Stomach (tissue), 4 donors: ENCODE results near the gene SCAMP1.

Experiments
- EP300 ChIP-seq: sonication (generic); formaldehyde crosslinking; IDR thresholded peaks from one replicate; pipeline ENCODE4 v1.6.1; 2017; ENCODE audit warnings: antibody characterized with exemption
- POLR2A ChIP-seq, 4 donors: fragments of 450-650 bp; IDR thresholded peaks; one replicate each; pipeline ENCODE4 v1.6.1; 2016; ENCODE audit warnings: antibody characterized with exemption in 4 of 4, control low read depth in 2 of 4, mild to moderate bottlenecking in 1 of 4, moderate library complexity in 1 of 4
- POLR2AphosphoS5 ChIP-seq, 3 donors: sonication (generic); formaldehyde crosslinking; IDR thresholded peaks; one replicate each; pipeline ENCODE4 v1.6.1; 2016; ENCODE audit warnings: antibody characterized with exemption in 3 of 3
- TF ChIP-seq, protein P1 (sequence below), 7 experiments: fragments of 450-650 bp in 4 of 7; fragments of 200-600 bp in 3 of 7; sonication (generic) in 3 of 7; IDR thresholded peaks; one replicate each; pipeline ENCODE4 v1.5.1; 2016 to 2019; ENCODE audit warnings: antibody characterized with exemption in 7 of 7, control low read depth in 2 of 7, mild to moderate bottlenecking in 1 of 7

DNA sequence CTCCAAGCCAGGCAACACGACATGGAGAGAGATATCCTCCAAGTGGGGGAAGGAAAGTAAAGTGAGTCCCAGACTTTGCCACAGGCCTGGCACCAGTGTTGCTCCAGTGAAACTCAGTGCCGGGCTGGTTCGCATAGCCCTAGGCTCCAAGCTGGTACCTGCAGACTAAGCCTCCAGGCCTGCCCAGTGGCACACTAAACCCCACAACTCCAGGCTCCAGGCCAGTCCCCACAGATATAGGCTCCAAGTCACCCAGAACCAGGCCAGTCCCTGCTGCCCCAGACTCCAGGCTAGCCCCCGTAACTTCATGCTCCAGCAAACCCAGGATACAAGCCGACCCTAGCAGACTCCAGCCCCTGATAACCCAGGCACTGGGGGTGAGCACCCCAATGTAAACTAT lies 42.9 kb upstream of the SCAMP1 start:
- no peak for TF ChIP-seq POLR2AphosphoS5 (IDR thresholded peaks at IDR 0.05)
- TF ChIP-seq, protein P1, sequence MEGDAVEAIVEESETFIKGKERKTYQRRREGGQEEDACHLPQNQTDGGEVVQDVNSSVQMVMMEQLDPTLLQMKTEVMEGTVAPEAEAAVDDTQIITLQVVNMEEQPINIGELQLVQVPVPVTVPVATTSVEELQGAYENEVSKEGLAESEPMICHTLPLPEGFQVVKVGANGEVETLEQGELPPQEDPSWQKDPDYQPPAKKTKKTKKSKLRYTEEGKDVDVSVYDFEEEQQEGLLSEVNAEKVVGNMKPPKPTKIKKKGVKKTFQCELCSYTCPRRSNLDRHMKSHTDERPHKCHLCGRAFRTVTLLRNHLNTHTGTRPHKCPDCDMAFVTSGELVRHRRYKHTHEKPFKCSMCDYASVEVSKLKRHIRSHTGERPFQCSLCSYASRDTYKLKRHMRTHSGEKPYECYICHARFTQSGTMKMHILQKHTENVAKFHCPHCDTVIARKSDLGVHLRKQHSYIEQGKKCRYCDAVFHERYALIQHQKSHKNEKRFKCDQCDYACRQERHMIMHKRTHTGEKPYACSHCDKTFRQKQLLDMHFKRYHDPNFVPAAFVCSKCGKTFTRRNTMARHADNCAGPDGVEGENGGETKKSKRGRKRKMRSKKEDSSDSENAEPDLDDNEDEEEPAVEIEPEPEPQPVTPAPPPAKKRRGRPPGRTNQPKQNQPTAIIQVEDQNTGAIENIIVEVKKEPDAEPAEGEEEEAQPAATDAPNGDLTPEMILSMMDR (IDR thresholded peaks at IDR 0.05) = no peak
- no peak for TF ChIP-seq POLR2A (IDR thresholded peaks at IDR 0.05)
- no peak for TF ChIP-seq EP300
